Measurements from ENCODE around the gene ST6GALNAC3. TPM values are rescaled to one million over a fixed set of nuclear protein-coding genes. Genes with fewer than 3 reads are reported as not detected.
A peak's percentile ranks its signal among the peaks of the same experiment; 100 is the strongest.

ST6GALNAC3 gene
- total RNA-seq, 1 experiment from 2014 or later, result 2.2 TPM

GRCh38 chr1:76191561-76191960, 117.0 kb downstream of the ST6GALNAC3 start:
- no peaks in the 10 kb centered on the region for H3K79me2 ChIP-seq (ENCODE audit: insufficient read depth, low read length)
- H3K9me3 ChIP-seq (ENCODE audit: control insufficient read depth in 1 of 2, insufficient read depth in 1 of 2, low read depth in 1 of 2, low read length in 2 of 2), result no peaks in the 10 kb centered on the region
- H3K9me2 ChIP-seq (ENCODE audit: insufficient read depth), result no peaks in the 10 kb centered on the region
- no peak for DNase-seq (ENCODE audit: low read depth, low spot score)
- H3K9ac ChIP-seq (ENCODE audit: low read length), result no peak overlapping the region
- H2AFZ ChIP-seq (ENCODE audit: low read depth, low read length, poor library complexity, severe bottlenecking), result no peak overlapping the region
- TF ChIP-seq ZFX (IDR thresholded peaks at IDR 0.05) (no peak), CEBPB (IDR thresholded peaks at IDR 0.05; ENCODE audit: low read depth) (no peak), SP1 (IDR thresholded peaks at IDR 0.05; ENCODE audit: low read depth) (no peak), JUND (IDR thresholded peaks at IDR 0.05) (no peak), TCF7L2 (IDR thresholded peaks at IDR 0.05; ENCODE audit: borderline replicate concordance, extremely low read depth, insufficient read depth, insufficient read length) (no peak), EZH2 (IDR thresholded peaks at IDR 0.05) (no peak), ELF1 (IDR thresholded peaks at IDR 0.05; ENCODE audit: borderline replicate concordance, low read depth) (no peak), CTCF (IDR thresholded peaks at IDR 0.05 in 2 of 3, conservative IDR thresholded peaks at IDR 0.05 in 1 of 3; ENCODE audit: borderline replicate concordance in 1 of 3, insufficient read depth in 1 of 3, low read depth in 2 of 3, low read length in 2 of 3) (no peak), REST (IDR thresholded peaks at IDR 0.05; ENCODE audit: low read depth) (no peak), YY1 (IDR thresholded peaks at IDR 0.05; ENCODE audit: extremely low read depth, insufficient replicate concordance, low read depth, low read length) (no peak), FOSL1 (IDR thresholded peaks at IDR 0.05; ENCODE audit: low read depth) (no peak)
- ChIA-PET CTCF (no interaction called here), POLR2A (no interaction called here), RAD21 (ENCODE audit: low non-redundant PET in 1 of 2, low total read pairs in 2 of 2, uncharacterized antibody in 2 of 2, unreplicated experiment in 2 of 2) (no interaction called here)
- no peaks in the 10 kb centered on the region for H3K36me3 ChIP-seq (ENCODE audit: control insufficient read depth in 1 of 2, insufficient read depth in 2 of 2, low read length in 2 of 2)
- no peak overlapping the region for H3K4me3 ChIP-seq (replicated peaks in 1 of 2; ENCODE audit: low read depth in 1 of 2, low read length in 2 of 2)
- BruUV-seq (replicated peaks), result no TSS peak
- intact Hi-C loops (cut with micrococcal nuclease), result no loop called here
- no peaks in the 10 kb centered on the region for H3K27me3 ChIP-seq (ENCODE audit: insufficient read depth, low read length)
- no peaks in the 10 kb centered on the region for H4K20me1 ChIP-seq (ENCODE audit: insufficient read depth)
- H3K27ac ChIP-seq (ENCODE audit: low read depth, low read length), result peak overlapping the region; percentile 61; the same call in 1 of the 2 replicates
- H3K4me2 ChIP-seq (ENCODE audit: low read length), result no peak overlapping the region
- no peak for ATAC-seq
- H3K4me1 ChIP-seq (ENCODE audit: control insufficient read depth in 1 of 2, insufficient read depth in 2 of 2, low read length in 2 of 2), result peaks cover 3 to 16% of the 10 kb centered on the region in 2 experiments; a peak in 3 of 4 replicates

Measured in HCT116 (cell line).